Lower lobe of right lung (tissue), 2 donors: ENCODE results near the gene GADD45B. TPM values are rescaled to one million over a fixed set of nuclear protein-coding genes. Genes with fewer than 3 reads are reported as not detected.
"Not testable (repeated sequence)": the region's sequence is repeated elsewhere in the genome, so short reads cannot be mapped to it uniquely, and the experiment has no call there.

Source experiments
- ATAC-seq, 2 donors: fragments of 200-7000 bp; cut with Tn5 transposase; one replicate each; pipeline ENCODE4 v1.9.1; 2020 to 2022; ENCODE audit warnings: mild to moderate bottlenecking in 2 of 2, moderate library complexity in 2 of 2
- DNase-seq: peaks from one replicate; pipeline ENCODE4 v3.0.0-alpha.2; 2020
- H3K27ac ChIP-seq: fragments of 200-600 bp; one replicate; pipeline ENCODE4 v1.8.0; 2022
- H3K27me3 ChIP-seq: fragments of 200-600 bp; one replicate; pipeline ENCODE4 v1.8.0; 2022; ENCODE audit warnings: low read depth
- H3K36me3 ChIP-seq: fragments of 200-600 bp; one replicate; pipeline ENCODE4 v1.8.0; 2022; ENCODE audit warnings: mild to moderate bottlenecking
- H3K4me1 ChIP-seq: fragments of 200-600 bp; one replicate; pipeline ENCODE4 v1.8.0; 2022
- H3K4me3 ChIP-seq: fragments of 200-600 bp; one replicate; pipeline ENCODE4 v1.8.0; 2022; ENCODE audit warnings: mild to moderate bottlenecking
- H3K9me3 ChIP-seq: fragments of 200-600 bp; one replicate; pipeline ENCODE4 v1.8.0; 2022
- CTCF ChIP-seq: fragments of 200-600 bp; IDR thresholded peaks from one replicate; pipeline ENCODE4 v1.8.0; 2022; ENCODE audit warnings: antibody characterized with exemption, mild to moderate bottlenecking
- intact Hi-C: fragments of 100-400 bp; cut with DNase I; formaldehyde crosslinking; loops from one replicate; pipeline ENCODE4 v1.11.0; 2022
- total RNA-seq: library from RNA; stranded (reverse); fragmentation: NEBNext Ultra II Directional; extraction: Animal tissue kit (Norgen Biotek cat#: 25700); gene quantifications from one replicate; pipeline ENCODE4 v1.2.1, GENCODE V29; 2021
- donor health status: DM: no; HTN: yes; CAD: no; lungs with severe emphysema.

GADD45B gene
- total RNA-seq, 1 donor from 2014 or later, result 89.9 TPM

- peak overlapping the region; percentile 60 for H3K4me3 ChIP-seq
- intact Hi-C loops, result no loop called here
Measured at GRCh38 chr19:2495651-2496316, 19.9 kb downstream of the GADD45B start.

GRCh38 chr19:2497186-2497585 is 21.3 kb downstream of the GADD45B start:
- Histone ChIP-seq H3K27me3 (no peaks in the 10 kb centered on the region), H3K9me3 (no peaks in the 10 kb centered on the region), H3K4me1 (peaks cover 26% of the 10 kb centered on the region), H3K27ac (no peak overlapping the region), H3K36me3 (no peaks in the 10 kb centered on the region), H3K4me3 (no peak overlapping the region)
- no peak for TF ChIP-seq CTCF
- intact Hi-C loops, result no loop called here
- ATAC-seq, result no peak
- DNase-seq, result no peak

More at GRCh38 chr19:2495651-2496316, 19.9 kb downstream of the GADD45B start:
- no peak for DNase-seq
- Histone ChIP-seq H3K27me3 (no peaks in the 10 kb centered on the region), H3K27ac (peak overlapping the region; percentile 90), H3K36me3 (no peaks in the 10 kb centered on the region), H3K9me3 (no peaks in the 10 kb centered on the region), H3K4me1 (peaks cover 37% of the 10 kb centered on the region)
- TF ChIP-seq CTCF, result no peak
- peak; percentile 17 to 72 for ATAC-seq

- H3K4me3 ChIP-seq, result no peak overlapping the region
- no peaks in the 10 kb centered on the region for H3K27me3 ChIP-seq
- H3K36me3 ChIP-seq, result no peaks in the 10 kb centered on the region
- peaks cover 27% of the 10 kb centered on the region for H3K4me1 ChIP-seq
- ATAC-seq (no peak), DNase-seq (no peak)
- TF ChIP-seq CTCF, result no peak
- intact Hi-C loops, result no loop called here
- no peaks in the 10 kb centered on the region for H3K9me3 ChIP-seq
- H3K27ac ChIP-seq, result no peak overlapping the region
Measured at GRCh38 chr19:2500156-2500555, 24.2 kb downstream of the GADD45B start.

GRCh38 chr19:2500841-2501261 is 24.9 kb downstream of the GADD45B start:
- no peak overlapping the region for H3K27ac ChIP-seq
- ATAC-seq (peak; percentile 51 to 75), DNase-seq (no peak)
- no peaks in the 10 kb centered on the region for H3K9me3 ChIP-seq
- H3K4me1 ChIP-seq, result peaks cover 20% of the 10 kb centered on the region
- no peak for TF ChIP-seq CTCF
- no peaks in the 10 kb centered on the region for H3K36me3 ChIP-seq
- H3K27me3 ChIP-seq, result no peaks in the 10 kb centered on the region
- H3K4me3 ChIP-seq, result no peak overlapping the region
- intact Hi-C loops, result no loop called here

GRCh38 chr19:2503521-2504109 is 27.7 kb downstream of the GADD45B start:
- no peak for TF ChIP-seq CTCF
- no peak overlapping the region for H3K27ac ChIP-seq
- no peaks in the 10 kb centered on the region for H3K9me3 ChIP-seq
- DNase-seq (peak; percentile 48), ATAC-seq (peak; percentile 4 to 62)
- H3K4me3 ChIP-seq, result no peak overlapping the region
- intact Hi-C loops, result no loop called here
- no peaks in the 10 kb centered on the region for H3K36me3 ChIP-seq
- peaks cover 32% of the 10 kb centered on the region for H3K4me1 ChIP-seq
- H3K27me3 ChIP-seq, result no peaks in the 10 kb centered on the region

- H3K36me3 ChIP-seq, H3K9me3 ChIP-seq, ATAC-seq, H3K27me3 ChIP-seq, H3K4me3 ChIP-seq, intact Hi-C loops, DNase-seq: not testable (repeated sequence)
- peak overlapping the region; percentile 44 for H3K27ac ChIP-seq
- H3K4me1 ChIP-seq, result peaks cover 32% of the 10 kb centered on the region
Measured at GRCh38 chr19:2506656-2507055, 30.7 kb downstream of the GADD45B start.
